ENCODE measurements around the gene DOCK4. TPM values are rescaled to one million over a fixed set of nuclear protein-coding genes. Genes with fewer than 3 reads are reported as not detected.

DOCK4 gene
- polyA plus RNA-seq, 1 donor (not counting 4 experiments of a cell fraction or from before 2014, with no cell fraction given): 13.9 TPM

GRCh38 chr7:111866787-111867186, 339.4 kb downstream of the DOCK4 start:
- TF ChIP-seq CTCF (optimal IDR thresholded peaks at IDR 0.05 in 1 of 3, IDR thresholded peaks at IDR 0.05 in 1 of 3, conservative IDR thresholded peaks at IDR 0.05 in 1 of 3; ENCODE audit: extremely low read depth in 1 of 3, insufficient read depth in 2 of 3, low read length in 3 of 3): no peak
- no peak overlapping the region for H3K27ac ChIP-seq (ENCODE audit: control insufficient read depth, insufficient read depth, low read length)
- FAIRE-seq (no peak), DNase-seq (ENCODE audit: low read depth, low spot score) (no peak)
- H3K27me3 ChIP-seq (ENCODE audit: control insufficient read depth, extremely low read depth, insufficient read depth, low read length): no peaks in the 10 kb centered on the region
- H2AFZ ChIP-seq (ENCODE audit: control insufficient read depth, low read length): no peak overlapping the region
- H3K36me3 ChIP-seq (ENCODE audit: control insufficient read depth in 2 of 2, extremely low read depth in 1 of 2, insufficient read depth in 2 of 2, low read length in 2 of 2): peaks cover 2 to 5% of the 10 kb centered on the region in 2 experiments
- no peak overlapping the region for H3K9ac ChIP-seq (ENCODE audit: control insufficient read depth, extremely low read depth, insufficient read depth, low read length)
- H3K4me2 ChIP-seq (ENCODE audit: control insufficient read depth, extremely low read depth, insufficient read depth, low read depth, low read length): no peak overlapping the region
- H3K4me3 ChIP-seq (ENCODE audit: control insufficient read depth in 2 of 3, extremely low read depth in 1 of 3, insufficient read depth in 2 of 3, low read depth in 1 of 3, low read length in 3 of 3): no peak overlapping the region
- H3K9me1 ChIP-seq (ENCODE audit: control insufficient read depth, extremely low read depth, insufficient read depth, low read length): no peaks in the 10 kb centered on the region
- dilution Hi-C loops (cut with MboI; ENCODE audit: extremely low pct_ligation_motif_present, low sequenced_read_pairs): loop anchor here (25.0 kb wide), 1 partner anchor 104 kb away; no protein-coding TSS in a partner anchor
- H3K79me2 ChIP-seq (ENCODE audit: control insufficient read depth, insufficient read depth, low read length): no peaks in the 10 kb centered on the region
- H3K9me3 ChIP-seq (ENCODE audit: control insufficient read depth, low read depth, low read length): no peaks in the 10 kb centered on the region
- H4K20me1 ChIP-seq (ENCODE audit: control insufficient read depth, extremely low read depth, insufficient read depth, low read length): no peaks in the 10 kb centered on the region
- no peaks in the 10 kb centered on the region for H3K4me1 ChIP-seq (ENCODE audit: control insufficient read depth, extremely low read depth, insufficient read depth, low read length)

GRCh38 chr7:111865430-111865829, 340.8 kb downstream of the DOCK4 start:
- Histone ChIP-seq H3K4me1 (ENCODE audit: control insufficient read depth, extremely low read depth, insufficient read depth, low read length) (no peaks in the 10 kb centered on the region), H3K9me1 (ENCODE audit: control insufficient read depth, extremely low read depth, insufficient read depth, low read length) (no peaks in the 10 kb centered on the region), H3K27ac (ENCODE audit: control insufficient read depth, insufficient read depth, low read length) (no peak overlapping the region), H2AFZ (ENCODE audit: control insufficient read depth, low read length) (no peak overlapping the region), H3K36me3 (ENCODE audit: control insufficient read depth in 2 of 2, extremely low read depth in 1 of 2, insufficient read depth in 2 of 2, low read length in 2 of 2) (peaks cover 3 to 4% of the 10 kb centered on the region in 2 experiments), H3K4me3 (ENCODE audit: control insufficient read depth in 2 of 3, extremely low read depth in 1 of 3, insufficient read depth in 2 of 3, low read depth in 1 of 3, low read length in 3 of 3) (no peak overlapping the region), H3K79me2 (ENCODE audit: control insufficient read depth, insufficient read depth, low read length) (no peaks in the 10 kb centered on the region), H3K4me2 (ENCODE audit: control insufficient read depth, extremely low read depth, insufficient read depth, low read depth, low read length) (no peak overlapping the region), H4K20me1 (ENCODE audit: control insufficient read depth, extremely low read depth, insufficient read depth, low read length) (no peaks in the 10 kb centered on the region), H3K9me3 (ENCODE audit: control insufficient read depth, low read depth, low read length) (no peaks in the 10 kb centered on the region), H3K27me3 (ENCODE audit: control insufficient read depth, extremely low read depth, insufficient read depth, low read length) (no peaks in the 10 kb centered on the region), H3K9ac (ENCODE audit: control insufficient read depth, extremely low read depth, insufficient read depth, low read length) (no peak overlapping the region)
- dilution Hi-C loops (cut with MboI; ENCODE audit: extremely low pct_ligation_motif_present, low sequenced_read_pairs): loop anchor here (25.0 kb wide), 1 partner anchor 103 kb away; no protein-coding TSS in a partner anchor
- no peak for TF ChIP-seq EZH2 (IDR thresholded peaks at IDR 0.05; ENCODE audit: low read length)
- TF ChIP-seq CTCF (optimal IDR thresholded peaks at IDR 0.05 in 1 of 3, IDR thresholded peaks at IDR 0.05 in 1 of 3, conservative IDR thresholded peaks at IDR 0.05 in 1 of 3; ENCODE audit: extremely low read depth in 1 of 3, insufficient read depth in 2 of 3, low read length in 3 of 3): no peak
- no peak for DNase-seq (ENCODE audit: low read depth, low spot score)
- no peak for FAIRE-seq
